Hepatocyte (in vitro differentiated cells): ENCODE measurements around the gene PDGFRB. TPM values are rescaled to one million over a fixed set of nuclear protein-coding genes. Genes with fewer than 3 reads are reported as not detected.

ENCODE experiments used
- DNase-seq: peaks from one replicate; pipeline ENCODE4 v3.0.0-alpha.2; 2016; ENCODE audit warnings: low spot score
- H2AFZ ChIP-seq: fragments of 200-600 bp; sonication (generic); 2 replicates; pipeline ENCODE4 v1.6.0; 2016; ENCODE audit warnings: antibody characterized with exemption, mild to moderate bottlenecking
- H3K27ac ChIP-seq: fragments of 200-600 bp; sonication (generic); 2 replicates; pipeline ENCODE4 v1.5.1; 2016; ENCODE audit warnings: mild to moderate bottlenecking
- H3K27me3 ChIP-seq: fragments of 200-600 bp; sonication (generic); 2 replicates; pipeline ENCODE4 v1.6.1; 2016
- H3K36me3 ChIP-seq: fragments of 200-600 bp; sonication (generic); replicated peaks from 2 replicates; pipeline ENCODE4 v1.5.1; 2016; ENCODE audit warnings: low read depth; ENCODE audit not compliant: insufficient read depth
- H3K4me1 ChIP-seq: fragments of 200-600 bp; sonication (generic); 2 replicates; pipeline ENCODE4 v1.5.1; 2016; ENCODE audit warnings: mild to moderate bottlenecking, moderate library complexity; ENCODE audit not compliant: insufficient read depth
- H3K4me2 ChIP-seq: fragments of 200-600 bp; sonication (generic); 2 replicates; pipeline ENCODE4 v1.6.0; 2016
- H3K4me3 ChIP-seq: fragments of 200-600 bp; sonication (generic); 2 replicates; pipeline ENCODE4 v1.5.1; 2016; ENCODE audit warnings: mild to moderate bottlenecking
- H3K79me2 ChIP-seq: fragments of 200-600 bp; sonication (generic); 2 replicates; pipeline ENCODE4 v1.6.0; 2017; ENCODE audit warnings: mild to moderate bottlenecking
- H3K9me2 ChIP-seq: fragments of 200-600 bp; sonication (generic); replicated peaks from 2 replicates; pipeline ENCODE4 v1.6.0; 2017; ENCODE audit warnings: mild to moderate bottlenecking; ENCODE audit not compliant: insufficient read depth
- H3K9me3 ChIP-seq: fragments of 200-600 bp; sonication (generic); 2 replicates; pipeline ENCODE4 v1.5.1; 2016; ENCODE audit warnings: low read depth, mild to moderate bottlenecking
- H4K20me1 ChIP-seq: fragments of 200-600 bp; sonication (generic); 2 replicates; pipeline ENCODE4 v1.6.0; 2016; ENCODE audit warnings: mild to moderate bottlenecking; ENCODE audit not compliant: insufficient read depth, poor library complexity, severe bottlenecking
- CTCF ChIP-seq: fragments of 200-600 bp; sonication (generic); IDR thresholded peaks from 2 replicates; pipeline ENCODE4 v1.5.1; 2016; ENCODE audit warnings: antibody characterized with exemption, mild to moderate bottlenecking; ENCODE audit not compliant: poor library complexity
- EZH2 ChIP-seq: fragments of 200-600 bp; sonication (generic); IDR thresholded peaks from 2 replicates; pipeline ENCODE4 v1.6.1; 2016; ENCODE audit warnings: antibody characterized with exemption, mild to moderate bottlenecking, borderline replicate concordance
- EZH2phosphoT487 ChIP-seq: fragments of 200-600 bp; sonication (generic); IDR thresholded peaks from one replicate; pipeline ENCODE4 v1.6.1; 2018; ENCODE audit warnings: antibody characterized with exemption, mild to moderate bottlenecking, low read depth, moderate library complexity; ENCODE audit not compliant: unreplicated experiment, severe bottlenecking
- WGBS: methylation state at CpG from one replicate; pipeline ENCODE4 v1.1.6; 2016; ENCODE audit warnings: low lambda C conversion rate; ENCODE audit errors: missing lambda C conversion rate; 5-methylcytosine and 5-hydroxymethylcytosine counted together
- polyA plus RNA-seq: library from polyadenylated mRNA; unstranded; fragments of >200 nt; fragmentation: Nextera tagmentation; extraction: Ambion mirVana; gene quantifications from 2 replicates; pipeline ENCODE4 v1.2.1, GENCODE V29; 2016
- total RNA-seq: library from RNA; depleted of rRNA; stranded (reverse); fragments of >200 nt; gene quantifications from 2 replicates; pipeline ENCODE4 v1.2.3, GENCODE V29; 2014

PDGFRB gene
- total and polyA plus RNA-seq, 2 experiments from 2014 or later: 55.1 to 55.2 TPM

- Histone ChIP-seq H4K20me1 (no peaks in the 10 kb centered on the region), H3K27ac (no peak overlapping the region), H3K4me3 (no peak overlapping the region), H3K27me3 (peaks cover 38% of the 10 kb centered on the region), H3K4me1 (peaks cover 26% of the 10 kb centered on the region), H3K4me2 (peak overlapping the region; percentile 82), H3K36me3 (no peaks in the 10 kb centered on the region), H2AFZ (no peak overlapping the region), H3K9me3 (no peaks in the 10 kb centered on the region), H3K9me2 (no peaks in the 10 kb centered on the region), H3K79me2 (no peaks in the 10 kb centered on the region)
- 34% methylated on average over 13 of the region's 16 CpGs for WGBS
- TF ChIP-seq EZH2: no peak
- no peak for DNase-seq
These were observed 34.9 kb upstream of the PDGFRB start for GRCh38 chr5:150190503-150190979.

- Histone ChIP-seq H3K27ac (no peak within 1 kb of the TSS), H3K4me1 (peaks cover 29% of the 10 kb centered on the region), H3K4me3 (no peak within 1 kb of the TSS), H2AFZ (no peak within 1 kb of the TSS), H3K36me3 (no peaks in the 10 kb centered on the region), H3K9me2 (no peaks in the 10 kb centered on the region), H4K20me1 (no peaks in the 10 kb centered on the region), H3K9me3 (no peaks in the 10 kb centered on the region), H3K4me2 (peak within 1 kb of the TSS; percentile 82), H3K27me3 (peaks cover 38% of the 10 kb centered on the region), H3K79me2 (no peaks in the 10 kb centered on the region)
- DNase-seq: no peak
- TF ChIP-seq EZH2 (peak; percentile 41), EZH2phosphoT487 (no peak)
- 6% methylated on average over 45 of the region's 58 CpGs for WGBS
These were observed 34.3 kb upstream of the PDGFRB start, which contains the start of gene SLC6A7 for GRCh38 chr5:150189728-150190502. Gene SLC6A7 (plus strand): TSS chr5:150190062. CDS start chr5:150190328, 266 bp downstream.

GRCh38 chr5:150189326-150189725, 33.7 kb upstream of the PDGFRB start:
- Histone ChIP-seq H3K36me3 (no peaks in the 10 kb centered on the region), H4K20me1 (no peaks in the 10 kb centered on the region), H3K9me2 (no peaks in the 10 kb centered on the region), H3K27me3 (peaks cover 38% of the 10 kb centered on the region), H2AFZ (no peak overlapping the region), H3K4me1 (peaks cover 35% of the 10 kb centered on the region), H3K79me2 (no peaks in the 10 kb centered on the region), H3K4me3 (no peak overlapping the region), H3K27ac (no peak overlapping the region), H3K9me3 (no peaks in the 10 kb centered on the region), H3K4me2 (peak overlapping the region; percentile 82)
- DNase-seq: no peak
- TF ChIP-seq EZH2: no peak
- TF ChIP-seq CTCF: no peak
- no peak for TF ChIP-seq EZH2phosphoT487
- 71% methylated on average over 3 of the region's 3 CpGs for WGBS

GRCh38 chr5:150188146-150188842, 32.6 kb upstream of the PDGFRB start:
- H4K20me1 ChIP-seq: no peaks in the 10 kb centered on the region
- peaks cover 40% of the 10 kb centered on the region for H3K4me1 ChIP-seq
- no peak for DNase-seq
- H3K36me3 ChIP-seq: no peaks in the 10 kb centered on the region
- H2AFZ ChIP-seq: no peak overlapping the region
- no peaks in the 10 kb centered on the region for H3K79me2 ChIP-seq
- H3K9me2 ChIP-seq: no peaks in the 10 kb centered on the region
- H3K4me2 ChIP-seq: no peak overlapping the region
- H3K27ac ChIP-seq: peak overlapping the region; percentile 18
- 63% methylated on average over 3 of the region's 3 CpGs for WGBS
- peaks cover 38% of the 10 kb centered on the region for H3K27me3 ChIP-seq
- H3K4me3 ChIP-seq: no peak overlapping the region
- TF ChIP-seq EZH2 (no peak), EZH2phosphoT487 (no peak), CTCF (no peak)
- no peaks in the 10 kb centered on the region for H3K9me3 ChIP-seq
